GDM1 (cell line): ENCODE data around the gene GOSR1.
"Not testable (repeated sequence)": the region's sequence is repeated elsewhere in the genome, so short reads cannot be mapped to it uniquely, and the experiment has no call there.

Experiments used
- DNase-seq: peaks from one replicate; lab custom pipeline; 2025; lab: John Stamatoyannopoulos, UW

The GOSR1 gene

GRCh38 chr17:30505868-30506417, 28.7 kb downstream of the GOSR1 start:
- no peak for DNase-seq

GRCh38 chr17:30506481-30506880, 29.3 kb downstream of the GOSR1 start:
- DNase-seq = no peak

GRCh38 chr17:30513346-30513745, 36.1 kb downstream of the GOSR1 start:
- no peak for DNase-seq

- DNase-seq = no peak
These were observed 37.8 kb downstream of the GOSR1 start for GRCh38 chr17:30514895-30515596.

GRCh38 chr17:30517786-30518185, 40.6 kb downstream of the GOSR1 start:
- no peak for DNase-seq

GRCh38 chr17:30519166-30519565, 42.0 kb downstream of the GOSR1 start:
- DNase-seq = no peak

- DNase-seq = no peak
These were observed 42.5 kb downstream of the GOSR1 start for GRCh38 chr17:30519707-30520106.

GRCh38 chr17:30520436-30520835, 43.2 kb downstream of the GOSR1 start:
- DNase-seq = no peak

GRCh38 chr17:30520882-30521281, 43.7 kb downstream of the GOSR1 start:
- no peak for DNase-seq

GRCh38 chr17:30521766-30522165, 44.6 kb downstream of the GOSR1 start:
- DNase-seq = no peak

GRCh38 chr17:30523236-30523635, 46.0 kb downstream of the GOSR1 start:
- DNase-seq = not testable (repeated sequence)

GRCh38 chr17:30524847-30525246, 47.6 kb downstream of the GOSR1 start:
- no peak for DNase-seq

GRCh38 chr17:30526401-30526800, 49.2 kb downstream of the GOSR1 start:
- DNase-seq = no peak

GRCh38 chr17:30528701-30529100, 51.5 kb downstream of the GOSR1 start:
- not testable (repeated sequence) for DNase-seq

- no peak for DNase-seq
These were observed 53.3 kb downstream of the GOSR1 start for GRCh38 chr17:30530346-30531025.

- DNase-seq = no peak
These were observed 55.7 kb downstream of the GOSR1 start for GRCh38 chr17:30532871-30533270.

- DNase-seq = no peak
These were observed 57.1 kb downstream of the GOSR1 start for GRCh38 chr17:30534298-30534697.

GRCh38 chr17:30534938-30535921, 58.0 kb downstream of the GOSR1 start:
- no peak for DNase-seq

GRCh38 chr17:30536846-30537245, 59.6 kb downstream of the GOSR1 start:
- not testable (repeated sequence) for DNase-seq

- DNase-seq = not testable (repeated sequence)
These were observed 60.5 kb downstream of the GOSR1 start for GRCh38 chr17:30537667-30538066.

GRCh38 chr17:30541802-30542201, 64.6 kb downstream of the GOSR1 start:
- no peak for DNase-seq

GRCh38 chr17:30543456-30543855, 66.2 kb downstream of the GOSR1 start:
- no peak for DNase-seq
